IMR-90 (cell line): Measurements from ENCODE around the gene C9orf152. TPM values are rescaled to one million over a fixed set of nuclear protein-coding genes. Genes with fewer than 3 reads are reported as not detected.

ENCODE experiments used
- ATAC-seq: fragments of 200-7000 bp; cut with Tn5 transposase; 2 replicates; pipeline ENCODE4 v1.9.1; 2020; ENCODE audit warnings: low read depth, mild to moderate bottlenecking, moderate library complexity
- BruUV-seq: library from RNA; stranded (reverse); fragments of 400-500 nt; replicated peaks from 2 replicates; lab custom pipeline; 2021; lab: Mats Ljungman, UMichigan
- CTCF ChIA-PET: fragments of 300-600 bp; formaldehyde crosslinking; extraction: SDS; loops from one replicate; lab custom pipeline; 2021; ENCODE audit warnings: antibody characterized with exemption; lab: Yijun Ruan, JAX
- POLR2A ChIA-PET: fragments of 300-600 bp; sonication (Branson Sonifier 250); formaldehyde crosslinking; loops from one replicate; lab custom pipeline; 2022; ENCODE audit warnings: antibody characterized with exemption; ENCODE audit not compliant: unreplicated experiment; lab: Charles Lee
- DNase-seq: peaks from one replicate; pipeline ENCODE4 v3.0.0; 2013
- H2AFZ ChIP-seq: replicated peaks from 2 replicates; pipeline ENCODE3; 2013; ENCODE audit warnings: low read length, mild to moderate bottlenecking; ENCODE audit not compliant: poor library complexity
- H2AK5ac ChIP-seq: 2 replicates; pipeline ENCODE4 v1.6.1; 2013; ENCODE audit warnings: low read depth, low read length, inconsistent platforms
- H2AK9ac ChIP-seq: replicated peaks from 2 replicates; pipeline ENCODE3; 2013; ENCODE audit warnings: mild to moderate bottlenecking, low read depth, low read length, moderate library complexity; ENCODE audit not compliant: poor library complexity
- H2BK120ac ChIP-seq: 2 replicates; pipeline ENCODE4 v1.6.1; 2013; ENCODE audit warnings: low read depth, low read length, inconsistent platforms
- H2BK15ac ChIP-seq: 3 replicates; pipeline ENCODE4 v1.6.1; 2013; ENCODE audit warnings: low read depth, low read length, inconsistent platforms
- H2BK20ac ChIP-seq: 2 replicates; pipeline ENCODE4 v1.6.1; 2013; ENCODE audit warnings: low read depth, mild to moderate bottlenecking, inconsistent platforms, low read length, moderate library complexity
- H2BK5ac ChIP-seq: 2 replicates; pipeline ENCODE4 v1.6.1; 2013; ENCODE audit warnings: mild to moderate bottlenecking, low read depth, low read length, inconsistent platforms; ENCODE audit not compliant: poor library complexity, severe bottlenecking
- H3K14ac ChIP-seq: replicated peaks from 2 replicates; pipeline ENCODE4 v1.6.1; 2013; ENCODE audit warnings: low read depth, low read length, inconsistent platforms
- H3K18ac ChIP-seq: 2 replicates; pipeline ENCODE4 v1.6.1; 2013; ENCODE audit warnings: low read depth, low read length, control low read depth
- H3K23ac ChIP-seq: 2 replicates; pipeline ENCODE4 v1.6.1; 2013; ENCODE audit warnings: low read depth, low read length, inconsistent platforms
- H3K27ac ChIP-seq: 2 replicates; pipeline ENCODE4 v1.5.1; 2013; ENCODE audit warnings: mild to moderate bottlenecking, control low read depth, low read length; ENCODE audit not compliant: insufficient read depth
- H3K27me3 ChIP-seq: 2 replicates; pipeline ENCODE4 v1.6.1; 2013; ENCODE audit warnings: low read length; ENCODE audit not compliant: control insufficient read depth, insufficient read depth
- H3K36me3 ChIP-seq: 2 replicates; pipeline ENCODE4 v1.6.1; 2013; ENCODE audit warnings: low read length, mixed read lengths; ENCODE audit not compliant: control insufficient read depth, insufficient read depth
- H3K4ac ChIP-seq: 2 replicates; pipeline ENCODE4 v1.6.1; 2013; ENCODE audit warnings: low read depth, low read length, inconsistent platforms
- H3K4me1 ChIP-seq: 2 replicates; pipeline ENCODE4 v1.6.1; 2013; ENCODE audit warnings: low read length, mixed read lengths; ENCODE audit not compliant: control insufficient read depth, insufficient read depth
- H3K4me2 ChIP-seq: 2 replicates; pipeline ENCODE4 v1.6.1; 2013; ENCODE audit warnings: low read depth, mild to moderate bottlenecking, control low read depth, low read length, moderate library complexity
- H3K4me3 ChIP-seq: 2 replicates; pipeline ENCODE4 v1.5.1; 2013; ENCODE audit warnings: low read depth, mild to moderate bottlenecking, control low read depth, low read length, moderate library complexity; ENCODE audit not compliant: insufficient read depth
- H3K56ac ChIP-seq: 2 replicates; pipeline ENCODE4 v1.6.1; 2013; ENCODE audit warnings: low read length, inconsistent platforms; ENCODE audit not compliant: insufficient read depth; ENCODE audit errors: extremely low read depth
- H3K79me1 ChIP-seq, 2 experiments: 2 replicates each; pipeline ENCODE4 v1.6.1; 2013; ENCODE audit warnings: low read length in 2 of 2, inconsistent platforms in 1 of 2, low read depth in 1 of 2
- H3K9ac ChIP-seq: 2 replicates; pipeline ENCODE4 v1.6.1; 2013; ENCODE audit warnings: low read depth, low read length, control low read depth
- H3K9me1 ChIP-seq: 2 replicates; pipeline ENCODE4 v1.6.1; 2013; ENCODE audit warnings: low read length, inconsistent platforms; ENCODE audit not compliant: insufficient read depth
- H3K9me3 ChIP-seq: 2 replicates; pipeline ENCODE4 v1.6.1; 2013; ENCODE audit warnings: low read length; ENCODE audit not compliant: control insufficient read depth, insufficient read depth
- H4K20me1 ChIP-seq: 2 replicates; pipeline ENCODE4 v1.6.1; 2013; ENCODE audit warnings: low read length, inconsistent platforms; ENCODE audit not compliant: insufficient read depth
- H4K5ac ChIP-seq: 2 replicates; pipeline ENCODE4 v1.6.1; 2013; ENCODE audit warnings: mild to moderate bottlenecking, low read depth, low read length, control low read depth
- H4K8ac ChIP-seq, 2 experiments: 2 replicates each; pipeline ENCODE4 v1.6.1; 2013; ENCODE audit warnings: low read depth in 2 of 2, low read length in 2 of 2, control low read depth in 1 of 2, inconsistent platforms in 1 of 2
- H4K91ac ChIP-seq: 2 replicates; pipeline ENCODE4 v1.6.1; 2013; ENCODE audit warnings: low read depth, low read length, inconsistent platforms; ENCODE audit not compliant: insufficient read depth
- BHLHE40 ChIP-seq: fragments of 150-350 bp; IDR thresholded peaks from 2 replicates; pipeline ENCODE4 v1.6.1; 2016; ENCODE audit warnings: mild to moderate bottlenecking, low read depth, low read length
- CEBPB ChIP-seq: IDR thresholded peaks from 2 replicates; pipeline ENCODE4 v1.6.1; 2012; ENCODE audit warnings: low read depth, low read length, improper control_type of control experiment
- CHD1 ChIP-seq: IDR thresholded peaks from 2 replicates; pipeline ENCODE4 v1.6.1; 2012; ENCODE audit warnings: low read depth, low read length, improper control_type of control experiment
- CTCF ChIP-seq: conservative IDR thresholded peaks from 2 replicates; pipeline ENCODE4 v1.5.1; 2012; ENCODE audit warnings: mild to moderate bottlenecking, low read depth, low read length, improper control_type of control experiment
- ELK1 ChIP-seq: fragments of 150-350 bp; IDR thresholded peaks from 2 replicates; pipeline ENCODE4 v1.6.1; 2016; ENCODE audit warnings: low read depth, mild to moderate bottlenecking, low read length, moderate library complexity, borderline replicate concordance
- FOS ChIP-seq: fragments of 150-350 bp; IDR thresholded peaks from 2 replicates; pipeline ENCODE4 v1.6.1; 2016; ENCODE audit warnings: low read depth, low read length
- MAFK ChIP-seq: IDR thresholded peaks from 2 replicates; pipeline ENCODE4 v1.6.1; 2012; ENCODE audit warnings: low read depth, low read length, improper control_type of control experiment
- MAZ ChIP-seq: IDR thresholded peaks from 2 replicates; pipeline ENCODE4 v1.6.1; 2012; ENCODE audit warnings: low read depth, mild to moderate bottlenecking, low read length, improper control_type of control experiment, moderate library complexity, borderline replicate concordance
- MXI1 ChIP-seq: IDR thresholded peaks from 2 replicates; pipeline ENCODE4 v1.6.1; 2012; ENCODE audit warnings: low read depth, mild to moderate bottlenecking, low read length, moderate library complexity, borderline replicate concordance
- NFE2L2 ChIP-seq: fragments of 150-350 bp; IDR thresholded peaks from 2 replicates; pipeline ENCODE4 v1.6.1; 2016; ENCODE audit warnings: low read depth, mild to moderate bottlenecking, low read length
- POLR2A ChIP-seq: IDR thresholded peaks from 2 replicates; pipeline ENCODE4 v1.6.1; 2012; ENCODE audit warnings: mild to moderate bottlenecking, low read depth, low read length
- RAD21 ChIP-seq: IDR thresholded peaks from 2 replicates; pipeline ENCODE4 v1.6.1; 2012; ENCODE audit warnings: low read length, improper control_type of control experiment
- RCOR1 ChIP-seq: IDR thresholded peaks from 2 replicates; pipeline ENCODE4 v1.6.1; 2012; ENCODE audit warnings: mild to moderate bottlenecking, low read length, improper control_type of control experiment; ENCODE audit not compliant: insufficient replicate concordance
- RFX5 ChIP-seq: IDR thresholded peaks from 2 replicates; pipeline ENCODE4 v1.8.0; 2012; ENCODE audit warnings: low read depth, mild to moderate bottlenecking, low read length, moderate library complexity
- SMC3 ChIP-seq: fragments of 150-350 bp; IDR thresholded peaks from 2 replicates; pipeline ENCODE4 v1.6.1; 2016; ENCODE audit warnings: low read depth, mild to moderate bottlenecking, antibody characterized with exemption, low read length, moderate library complexity
- USF2 ChIP-seq: fragments of 150-350 bp; IDR thresholded peaks from 2 replicates; pipeline ENCODE4 v1.6.1; 2017; ENCODE audit warnings: mild to moderate bottlenecking, antibody characterized with exemption, low read length, low read depth
- WGBS, 2 experiments: methylation state at CpG; one replicate each; pipeline versions ENCODE4 v1.1.5 to v1.1.7; 2013; ENCODE audit warnings: missing lambda C conversion rate in 2 of 2; ENCODE audit not compliant: insufficient read length in 1 of 2; ENCODE audit errors: extremely low coverage in 2 of 2; 5-methylcytosine and 5-hydroxymethylcytosine counted together
- dilution Hi-C: fragments of 300-500 bp; cut with HindIII; formaldehyde crosslinking; loops from one replicate; pipeline ENCODE4 v1.14.3; 2018; ENCODE audit warnings: low sequenced_read_pairs; ENCODE audit not compliant: unreplicated experiment
- in situ Hi-C: fragments of 300-500 bp; cut with MboI; formaldehyde crosslinking; loops from 3 replicates; pipeline ENCODE4 v1.14.3; 2019; ENCODE audit warnings: low sequenced_read_pairs, inconsistent platforms, mixed read lengths
- intact Hi-C: fragments of 100-400 bp; cut with micrococcal nuclease; formaldehyde crosslinking; loops from 2 replicates; pipeline ENCODE4 v1.10.0; 2022
- polyA plus RNA-seq, 3 experiments: library from polyadenylated mRNA; depleted of rRNA; stranded (reverse); fragments of >200 nt; gene quantifications; 2 replicates each; pipeline ENCODE4 v1.2.3, GENCODE V29; 2012; ENCODE audit warnings: low replicate concordance in 1 of 3
- total RNA-seq: library from RNA; depleted of rRNA; stranded (reverse); fragments of >200 nt; gene quantifications from 2 replicates; pipeline ENCODE4 v1.2.3, GENCODE V29; 2012

C9orf152 gene
- total and polyA plus RNA-seq, 2 of the 4 experiments (the other 2 are of a cell fraction) = not detected

GRCh38 chr9:110188101-110188500 is 19.9 kb downstream of the C9orf152 start:
- H3K4me2 ChIP-seq = no peak overlapping the region
- no peaks in the 10 kb centered on the region for H3K9me3 ChIP-seq
- H2BK15ac ChIP-seq = no peak overlapping the region
- ChIA-PET POLR2A (no interaction called here), CTCF (interaction anchor here (0.9 kb wide), 1 partner anchor 10 kb away, joined by 4 read pairs; no protein-coding TSS in a partner anchor)
- H3K4ac ChIP-seq = no peak overlapping the region
- BruUV-seq = no TSS peak
- H3K4me1 ChIP-seq = peaks cover 8% of the 10 kb centered on the region
- dilution Hi-C loops = no loop called here
- no peak for DNase-seq
- H3K18ac ChIP-seq = no peak overlapping the region; the same call in 1 of the 2 replicates
- H3K56ac ChIP-seq = no peak overlapping the region
- H2AFZ ChIP-seq = no peak overlapping the region
- H2BK20ac ChIP-seq = no peak overlapping the region
- no peak overlapping the region for H2AK9ac ChIP-seq
- H3K9ac ChIP-seq = no peak overlapping the region
- H4K5ac ChIP-seq = no peak overlapping the region
- no peak overlapping the region for H3K23ac ChIP-seq
- no peak for ATAC-seq
- no CpG with 5 or more reads among the region's 4 CpGs for WGBS, 2 experiments
- no peaks in the 10 kb centered on the region for H3K79me1 ChIP-seq
- no peak overlapping the region for H2BK5ac ChIP-seq
- TF ChIP-seq MAFK = no peak
- no peak for TF ChIP-seq ELK1
- TF ChIP-seq BHLHE40 = no peak
- no peak for TF ChIP-seq MXI1
- no peak for TF ChIP-seq RFX5
- TF ChIP-seq RCOR1 = no peak
- TF ChIP-seq SMC3 = no peak
- no peak for TF ChIP-seq POLR2A
- no peak for TF ChIP-seq NFE2L2
- no peak for TF ChIP-seq CHD1
- no peak for TF ChIP-seq RAD21
- no peak for TF ChIP-seq USF2
- TF ChIP-seq FOS = no peak
- no peak for TF ChIP-seq CEBPB
- no peak for TF ChIP-seq CTCF
- no peak for TF ChIP-seq MAZ
- in situ Hi-C loops = loop anchor here (25.0 kb wide), 2 partner anchors 424 to 874 kb away; no protein-coding TSS in a partner anchor
- no peak overlapping the region for H2BK120ac ChIP-seq
- no peak overlapping the region for H3K14ac ChIP-seq
- no peak overlapping the region for H3K27ac ChIP-seq
- H3K27me3 ChIP-seq = no peaks in the 10 kb centered on the region
- H3K4me3 ChIP-seq = no peak overlapping the region
- no peak overlapping the region for H2AK5ac ChIP-seq
- no peak overlapping the region for H4K91ac ChIP-seq
- intact Hi-C loops = loop anchor here (10.0 kb wide), 1 partner anchor 187 kb away; no protein-coding TSS in a partner anchor
- H3K36me3 ChIP-seq = no peaks in the 10 kb centered on the region
- H4K20me1 ChIP-seq = no peaks in the 10 kb centered on the region
- H3K9me1 ChIP-seq = no peaks in the 10 kb centered on the region
- no peak overlapping the region for H4K8ac ChIP-seq
